Fibroblast of peridontal ligament (primary cell): ENCODE data around the gene GMPPA.

ENCODE experiments used
- DNase-seq: peaks from one replicate; pipeline ENCODE4 v3.0.0-alpha.2; 2010; ENCODE audit errors: extremely low read depth

The GMPPA gene

GRCh38 chr2:219468410-219469185 lies 30.1 kb upstream of the GMPPA start:
- DNase-seq: no peak

- DNase-seq: peak; percentile 46
These were observed 29.4 kb upstream of the GMPPA start for GRCh38 chr2:219469186-219469724.

- DNase-seq: no peak
These were observed 28.3 kb upstream of the GMPPA start for GRCh38 chr2:219470429-219470828.

GRCh38 chr2:219471476-219472371 lies 27.0 kb upstream of the GMPPA start:
- no peak for DNase-seq

GRCh38 chr2:219472629-219473187 lies 26.0 kb upstream of the GMPPA start:
- no peak for DNase-seq

- no peak for DNase-seq
These were observed 25.2 kb upstream of the GMPPA start for GRCh38 chr2:219473511-219473910.

GRCh38 chr2:219474285-219475060 lies 24.2 kb upstream of the GMPPA start:
- no peak for DNase-seq

- DNase-seq: no peak
These were observed 23.4 kb upstream of the GMPPA start for GRCh38 chr2:219475278-219475677.

- DNase-seq: peak; percentile 81
These were observed 22.7 kb upstream of the GMPPA start for GRCh38 chr2:219475697-219476651.

- DNase-seq: no peak
These were observed 22.0 kb upstream of the GMPPA start for GRCh38 chr2:219476652-219477151.

- no peak for DNase-seq
These were observed 21.5 kb upstream of the GMPPA start for GRCh38 chr2:219477179-219477578.

GRCh38 chr2:219477815-219478214 lies 20.9 kb upstream of the GMPPA start:
- no peak for DNase-seq

- no peak for DNase-seq
These were observed 19.8 kb upstream of the GMPPA start for GRCh38 chr2:219478916-219479315.

- DNase-seq: no peak
These were observed 18.7 kb upstream of the GMPPA start for GRCh38 chr2:219480004-219480403.

- DNase-seq: no peak
These were observed 15.9 kb upstream of the GMPPA start for GRCh38 chr2:219482674-219483405.

- DNase-seq: no peak
These were observed 15.0 kb upstream of the GMPPA start for GRCh38 chr2:219483451-219484342.

- no peak for DNase-seq
These were observed 14.1 kb upstream of the GMPPA start for GRCh38 chr2:219484343-219485200.
